GM21528 (cell line): ENCODE data around the gene GAREM2.

ENCODE experiments used
- ATAC-seq: cut with Tn5 transposase; IDR thresholded peaks from one replicate; pipeline ENCODE4 v1.9.1; 2021; ENCODE audit warnings: mild to moderate bottlenecking, moderate library complexity; ENCODE audit not compliant: unreplicated experiment, low FRiP score

The GAREM2 gene

GRCh38 chr2:26185954-26186770, 13.3 kb downstream of the GAREM2 start:
- no peak for ATAC-seq

DNA sequence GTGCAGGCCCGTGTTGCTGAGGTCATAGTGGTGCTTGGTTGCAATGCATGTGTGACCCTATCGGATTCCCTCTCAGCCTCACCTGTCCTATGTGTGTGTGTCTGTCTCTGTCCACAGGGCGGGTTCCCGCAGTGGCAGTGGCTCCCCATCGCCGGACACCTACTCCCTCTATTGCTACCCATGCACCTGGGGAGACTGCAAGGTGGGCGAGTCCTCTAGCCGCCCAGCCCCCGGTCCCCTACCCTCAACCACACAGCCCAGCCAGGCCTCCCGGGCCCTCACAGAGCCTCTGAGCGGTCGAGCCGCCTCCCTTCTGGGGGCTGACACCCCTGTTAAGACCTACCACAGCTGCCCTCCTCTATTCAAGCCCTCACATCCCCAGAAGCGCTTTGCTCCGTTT, 14.2 kb downstream of the GAREM2 start:
- no peak for ATAC-seq

DNA sequence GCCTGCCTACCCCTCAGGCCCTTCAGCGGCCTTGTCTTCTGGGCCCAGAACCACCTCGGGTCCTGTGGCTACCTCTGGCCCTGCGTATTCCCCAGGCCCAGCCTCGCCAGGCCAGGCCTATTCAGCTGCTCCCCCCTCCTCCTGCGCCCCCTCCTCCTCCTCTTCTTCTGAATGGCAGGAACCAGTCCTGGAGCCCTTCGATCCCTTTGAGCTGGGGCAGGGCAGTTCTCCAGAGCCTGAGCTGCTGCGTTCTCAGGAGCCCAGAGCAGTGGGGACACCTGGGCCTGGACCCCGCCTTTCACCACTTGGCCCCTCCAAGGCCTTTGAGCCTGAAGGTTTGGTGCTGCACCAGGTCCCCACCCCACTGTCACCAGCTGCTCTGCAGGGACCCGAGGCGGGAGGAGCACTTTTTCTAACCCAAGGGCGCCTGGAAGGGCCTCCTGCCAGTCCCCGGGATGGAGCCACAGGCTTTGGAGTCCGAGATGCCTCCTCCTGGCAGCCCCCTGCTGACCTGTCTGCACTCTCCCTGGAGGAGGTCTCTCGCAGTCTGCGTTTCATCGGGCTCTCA, 14.7 kb downstream of the GAREM2 start:
- ATAC-seq = no peak

GRCh38 chr2:26189123-26189522, 16.2 kb downstream of the GAREM2 start:
- no peak for ATAC-seq

GRCh38 chr2:26189751-26190150, 16.9 kb downstream of the GAREM2 start:
- ATAC-seq = no peak

DNA sequence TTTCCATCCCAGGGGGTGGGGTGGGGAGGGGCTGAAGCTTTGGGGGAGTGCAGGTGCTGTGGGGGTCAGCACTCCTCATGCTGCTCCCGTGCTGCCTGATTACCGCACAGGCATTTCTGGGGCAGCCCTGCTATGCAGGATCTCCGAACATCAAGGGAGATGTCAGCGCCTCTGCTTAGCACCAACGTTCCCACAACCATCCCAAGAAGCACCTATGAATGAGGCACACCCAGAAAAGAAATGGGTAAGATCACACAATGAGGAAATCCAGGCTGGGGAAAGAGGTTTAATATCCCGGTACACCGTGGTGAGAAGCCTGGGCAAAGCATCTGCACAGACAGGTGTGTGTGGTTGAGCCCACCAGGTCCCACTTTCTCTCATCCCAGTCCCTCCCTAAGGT, 17.5 kb downstream of the GAREM2 start:
- no peak for ATAC-seq

- ATAC-seq = no peak
Measured at GRCh38 chr2:26191316-26192159, 18.6 kb downstream of the GAREM2 start.

DNA sequence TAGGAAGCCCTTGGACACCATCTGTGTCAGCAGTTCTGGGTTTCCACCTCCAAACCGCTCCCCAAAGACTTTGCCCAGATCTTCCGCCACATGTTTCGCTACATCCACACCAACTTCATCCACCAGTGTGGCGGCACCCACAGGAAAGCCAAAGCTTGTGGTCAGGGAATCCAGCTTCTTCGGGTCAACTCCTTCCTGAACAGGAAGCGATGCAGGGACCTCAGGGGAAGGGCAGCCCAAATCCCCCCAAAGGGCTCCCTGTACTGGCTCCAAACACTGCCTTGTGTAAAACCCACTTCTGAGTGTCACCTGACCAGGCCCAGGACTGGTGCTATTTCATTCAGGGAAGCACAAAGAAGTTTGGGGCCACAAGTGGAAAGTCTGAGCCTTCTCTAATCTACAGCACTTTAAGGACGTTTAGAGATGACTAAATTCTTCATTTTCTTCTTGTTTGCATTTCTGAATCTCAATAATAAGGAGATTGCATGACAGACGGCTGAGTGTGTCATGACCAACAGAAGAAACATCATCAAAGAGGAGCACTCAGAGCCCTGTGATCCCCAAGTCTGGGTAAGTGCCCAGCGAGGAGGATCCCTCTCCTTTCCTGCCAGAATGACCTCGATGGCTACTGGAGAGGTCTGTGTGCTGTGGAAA, 20.8 kb downstream of the GAREM2 start:
- no peak for ATAC-seq

DNA sequence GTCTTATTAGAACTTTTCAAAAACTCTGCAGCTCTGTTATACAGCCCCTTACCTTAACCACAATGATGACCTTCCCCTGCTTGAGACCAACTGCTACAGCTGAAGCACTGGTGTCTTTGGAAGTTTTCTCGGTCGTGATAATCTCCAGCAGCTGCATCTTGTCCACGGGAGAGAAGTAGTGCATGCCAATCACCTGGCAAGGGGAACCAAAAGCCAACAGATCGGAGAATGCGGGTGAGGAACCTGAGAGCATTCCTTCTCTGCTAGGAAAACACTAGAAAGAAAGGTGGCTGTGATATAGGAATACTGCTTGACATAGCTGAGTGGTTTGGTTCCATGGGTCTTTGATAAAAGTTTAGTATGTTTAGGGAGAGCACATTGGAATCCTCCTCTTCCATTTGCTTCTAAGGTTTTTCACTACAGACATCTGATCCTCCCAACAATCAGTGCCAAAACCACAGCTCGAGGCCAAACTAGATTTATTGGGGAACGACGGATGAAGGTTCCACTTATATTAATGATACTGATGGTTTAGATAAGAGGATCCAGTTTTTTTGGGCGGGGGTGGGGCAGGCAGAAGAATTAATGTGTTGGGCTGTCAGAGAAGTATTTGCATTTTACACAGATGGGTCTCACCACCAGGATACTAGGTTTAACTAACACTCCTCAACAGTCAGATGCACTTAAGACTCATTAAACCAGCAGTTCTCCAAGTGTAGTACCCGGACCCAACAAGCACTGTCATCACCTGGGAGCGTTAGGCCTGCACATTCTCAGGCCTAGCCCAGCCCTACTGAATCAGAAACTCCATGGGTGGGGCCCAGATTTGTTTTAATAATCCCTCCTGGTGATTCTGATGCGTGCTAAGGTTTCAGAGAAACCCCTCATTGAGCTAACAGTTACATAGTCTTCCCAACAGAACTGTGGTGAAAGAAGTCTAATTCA, 22.4 kb downstream of the GAREM2 start:
- ATAC-seq = no peak

DNA sequence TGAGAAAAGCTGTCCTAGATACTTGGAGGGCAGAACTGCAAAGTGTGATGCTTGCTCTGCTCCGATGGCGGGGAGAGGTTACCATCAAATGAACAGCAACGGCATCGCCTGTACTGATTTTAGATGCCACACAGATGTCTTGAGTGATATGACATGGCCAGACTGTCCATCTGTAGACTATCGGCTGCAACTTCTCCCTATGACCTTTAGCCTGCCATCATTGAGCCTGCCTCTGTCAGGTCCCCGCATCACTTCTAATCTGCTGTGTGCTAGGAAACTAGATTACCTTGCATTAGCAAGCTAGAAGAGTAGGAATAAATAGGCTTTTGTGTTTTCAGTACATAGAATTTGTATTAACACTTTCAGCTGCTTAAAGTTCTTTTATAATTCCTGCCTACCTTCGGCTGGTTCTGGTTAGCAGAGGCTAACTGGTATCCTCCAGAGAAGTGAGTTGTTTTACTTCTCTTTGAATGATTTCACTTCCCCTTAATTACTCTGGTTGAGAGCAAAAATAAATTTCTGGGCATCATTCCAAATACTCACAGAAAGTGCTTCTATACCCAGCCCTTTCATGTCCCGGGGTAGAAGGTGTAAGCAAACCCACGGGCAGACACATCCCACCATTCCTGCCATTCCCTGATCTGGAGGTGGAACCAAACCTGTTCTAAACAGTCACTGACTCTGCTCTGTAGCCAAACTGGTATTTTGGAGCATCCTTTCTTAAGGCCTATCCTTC, 24.0 kb downstream of the GAREM2 start:
- no peak for ATAC-seq

- no peak for ATAC-seq
Measured at GRCh38 chr2:26197516-26197915, 24.6 kb downstream of the GAREM2 start.

DNA sequence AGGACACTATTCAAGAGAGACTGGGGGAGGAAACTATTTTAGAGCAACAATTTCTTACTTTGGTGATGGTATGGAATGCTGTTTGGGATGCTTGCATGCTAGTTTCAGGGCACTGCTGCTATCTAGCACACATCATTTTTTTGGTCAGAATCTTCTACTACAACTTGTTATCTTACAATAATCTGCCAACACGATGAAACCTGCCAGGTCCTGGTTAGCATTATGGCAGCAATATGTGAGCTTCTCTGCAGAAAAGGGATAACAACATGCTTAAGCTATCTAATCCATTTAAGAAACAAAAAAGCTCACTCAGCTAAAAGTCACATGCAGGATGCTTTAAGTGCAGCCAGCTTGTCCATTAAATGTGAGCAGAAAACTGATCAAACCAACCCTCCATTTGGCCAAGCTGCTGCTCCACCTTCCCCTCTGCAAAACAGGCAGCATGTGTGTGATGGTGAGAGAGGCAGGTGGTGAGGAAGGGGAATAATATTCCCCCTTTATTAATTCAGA, 30.1 kb downstream of the GAREM2 start:
- ATAC-seq = no peak

DNA sequence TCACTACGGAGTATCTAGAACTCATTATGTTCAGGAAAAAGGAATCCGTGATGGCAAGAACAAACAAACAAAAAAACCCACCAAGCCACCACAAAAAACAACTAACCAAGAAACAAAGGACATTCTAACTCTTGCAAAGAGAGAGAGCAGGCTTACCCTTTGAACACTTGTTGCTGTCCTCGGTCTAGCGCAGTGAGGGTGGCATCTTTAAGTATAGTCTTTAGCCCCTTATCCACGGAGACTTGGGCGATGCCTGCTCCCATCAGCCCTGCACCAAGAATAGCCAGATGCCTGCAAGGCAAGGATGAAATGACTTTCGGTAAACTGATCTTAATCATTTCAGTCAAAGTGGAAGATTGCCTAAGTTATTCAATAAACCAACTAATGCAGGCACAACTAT, 31.0 kb downstream of the GAREM2 start:
- ATAC-seq = no peak

DNA sequence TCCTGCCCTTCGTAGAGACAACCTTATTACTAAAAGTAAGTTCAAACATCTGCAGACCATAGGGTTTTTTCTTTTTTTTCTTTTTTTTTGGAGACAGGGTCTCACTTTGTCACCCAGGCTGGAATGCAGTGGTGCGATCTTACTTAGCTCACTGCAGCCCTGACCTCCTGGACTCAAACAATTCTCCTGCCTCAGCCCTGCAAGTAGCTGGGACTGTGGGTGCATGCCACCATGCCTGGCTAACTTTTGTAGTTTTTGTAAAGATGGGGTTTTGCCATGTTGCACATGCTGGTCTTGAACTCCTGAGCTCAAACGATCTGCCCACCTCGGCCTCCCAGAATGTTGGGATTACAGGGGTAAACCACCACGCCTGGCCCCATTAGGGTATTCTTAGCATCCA, 39.1 kb downstream of the GAREM2 start:
- ATAC-seq = no peak

DNA sequence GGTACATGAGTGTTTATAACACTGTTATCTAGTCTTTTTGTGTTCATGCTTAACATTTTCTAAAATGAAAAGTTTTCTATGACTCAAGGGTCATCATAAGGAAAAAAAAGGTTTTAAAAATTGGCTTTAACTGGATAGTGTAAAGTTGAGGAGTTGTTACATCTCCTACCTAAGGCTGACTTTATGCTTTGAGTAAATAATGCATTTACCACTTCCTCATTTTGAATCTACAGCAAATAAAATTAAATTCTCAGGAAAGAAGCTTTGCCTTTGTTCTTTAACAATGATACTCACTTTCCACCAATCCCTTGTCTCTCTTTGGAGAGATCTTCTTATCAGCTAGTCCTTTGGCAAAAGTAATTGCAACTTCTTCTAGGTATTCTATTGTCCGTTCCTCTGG, 41.9 kb downstream of the GAREM2 start:
- no peak for ATAC-seq

- ATAC-seq = no peak
Measured at GRCh38 chr2:26215833-26216232, 42.9 kb downstream of the GAREM2 start.

- ATAC-seq = no peak
Measured at GRCh38 chr2:26216587-26216986, 43.7 kb downstream of the GAREM2 start.

GRCh38 chr2:26217720-26218119, 44.8 kb downstream of the GAREM2 start:
- no peak for ATAC-seq

DNA sequence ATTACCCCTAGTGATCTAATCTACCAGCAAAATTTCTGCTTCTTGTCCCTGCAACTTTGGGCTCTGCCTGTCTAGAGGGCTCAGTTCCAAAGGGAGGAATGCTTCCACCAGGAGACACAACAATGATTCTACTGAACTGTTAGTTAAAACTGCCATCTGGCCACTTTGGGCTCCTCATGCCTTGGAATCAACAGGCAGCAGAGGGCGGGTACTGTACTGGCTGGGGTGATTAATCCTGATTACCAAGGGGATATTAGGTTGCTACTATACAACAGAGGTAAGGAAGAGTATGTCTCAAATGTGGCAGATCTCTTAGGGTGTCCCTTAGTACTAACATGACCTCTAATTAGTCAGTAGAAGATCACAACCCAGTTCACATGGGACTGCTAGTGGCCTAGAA, 50.1 kb downstream of the GAREM2 start:
- ATAC-seq = no peak
